Trophoblast cell (in vitro differentiated cells and primary cell): ENCODE measurements around the gene NR4A2.
"Not testable (repeated sequence)": the region's sequence is repeated elsewhere in the genome, so short reads cannot be mapped to it uniquely, and the experiment has no call there.

Experiments
- DNase-seq, 2 donors: peaks; one replicate each; pipeline ENCODE4 v3.0.0-alpha.2; 2016
- H2AFZ ChIP-seq: 2 replicates; pipeline ENCODE4 v1.6.1; 2013; ENCODE audit warnings: low read length, moderate library complexity, mild to moderate bottlenecking; ENCODE audit not compliant: insufficient read depth, poor library complexity
- H2AK5ac ChIP-seq: 2 replicates; pipeline ENCODE4 v1.6.1; 2013; ENCODE audit warnings: mild to moderate bottlenecking, low read length
- H2BK120ac ChIP-seq: 2 replicates; pipeline ENCODE4 v1.6.1; 2013; ENCODE audit warnings: low read length, mild to moderate bottlenecking, moderate library complexity; ENCODE audit not compliant: insufficient read depth, poor library complexity
- H2BK12ac ChIP-seq: 2 replicates; pipeline ENCODE4 v1.6.1; 2013; ENCODE audit warnings: mild to moderate bottlenecking, low read length, moderate library complexity
- H2BK5ac ChIP-seq: 2 replicates; pipeline ENCODE4 v1.6.1; 2013; ENCODE audit warnings: low read length, low read depth, moderate library complexity, mild to moderate bottlenecking; ENCODE audit not compliant: poor library complexity
- H3K14ac ChIP-seq: 2 replicates; pipeline ENCODE4 v1.6.1; 2013; ENCODE audit warnings: mild to moderate bottlenecking, low read length
- H3K18ac ChIP-seq: 2 replicates; pipeline ENCODE4 v1.6.1; 2013; ENCODE audit warnings: mild to moderate bottlenecking, low read length
- H3K23ac ChIP-seq: 2 replicates; pipeline ENCODE4 v1.6.1; 2013; ENCODE audit warnings: low read length
- H3K27ac ChIP-seq: 2 replicates; pipeline ENCODE4 v1.5.1; 2013; ENCODE audit warnings: low read depth, mild to moderate bottlenecking, inconsistent platforms, low read length, moderate library complexity
- H3K27me3 ChIP-seq: 2 replicates; pipeline ENCODE4 v1.6.1; 2013; ENCODE audit warnings: inconsistent platforms, mild to moderate bottlenecking, low read length, moderate library complexity; ENCODE audit not compliant: insufficient read depth
- H3K36me3 ChIP-seq, 2 experiments: 1 replicate in 1 of 2; 2 replicates in 1 of 2; pipeline ENCODE4 v1.6.1; 2013; ENCODE audit warnings: low read length in 2 of 2, mild to moderate bottlenecking in 2 of 2, moderate library complexity in 1 of 2; ENCODE audit not compliant: insufficient read depth in 2 of 2, control insufficient read depth in 1 of 2
- H3K4ac ChIP-seq: 2 replicates; pipeline ENCODE4 v1.6.1; 2013; ENCODE audit warnings: low read depth, mild to moderate bottlenecking, low read length, moderate library complexity
- H3K4me1 ChIP-seq, 2 experiments: 1 replicate in 1 of 2; 2 replicates in 1 of 2; pipeline ENCODE4 v1.6.1; 2013; ENCODE audit warnings: low read length in 2 of 2, mild to moderate bottlenecking in 2 of 2, moderate library complexity in 1 of 2; ENCODE audit not compliant: insufficient read depth in 2 of 2, control insufficient read depth in 1 of 2
- H3K4me2 ChIP-seq: 2 replicates; pipeline ENCODE4 v1.6.1; 2013; ENCODE audit warnings: inconsistent platforms, mild to moderate bottlenecking, low read length, moderate library complexity
- H3K4me3 ChIP-seq: 2 replicates; pipeline ENCODE4 v1.5.1; 2013; ENCODE audit warnings: mild to moderate bottlenecking, low read depth, low read length, inconsistent platforms
- H3K79me1 ChIP-seq: one replicate; pipeline ENCODE4 v1.6.1; 2013; ENCODE audit warnings: low read length
- H3K79me2 ChIP-seq: 2 replicates; pipeline ENCODE4 v1.6.1; 2013; ENCODE audit warnings: low read length, mild to moderate bottlenecking; ENCODE audit not compliant: control insufficient read depth, insufficient read depth, poor library complexity
- H3K9ac ChIP-seq: 2 replicates; pipeline ENCODE4 v1.6.1; 2013; ENCODE audit warnings: mild to moderate bottlenecking, low read length
- H3K9me3 ChIP-seq: 2 replicates; pipeline ENCODE4 v1.6.1; 2013; ENCODE audit warnings: low read depth, mild to moderate bottlenecking, control low read depth, inconsistent platforms, low read length; ENCODE audit not compliant: insufficient read depth
- H4K12ac ChIP-seq: 2 replicates; pipeline ENCODE4 v1.6.1; 2013; ENCODE audit warnings: low read depth, mild to moderate bottlenecking, low read length, moderate library complexity
- H4K8ac ChIP-seq: 2 replicates; pipeline ENCODE4 v1.6.1; 2013; ENCODE audit warnings: low read depth, mild to moderate bottlenecking, low read length, moderate library complexity
- H4K91ac ChIP-seq: one replicate; pipeline ENCODE4 v1.6.1; 2013; ENCODE audit warnings: low read depth, mild to moderate bottlenecking, low read length, moderate library complexity
- WGBS: extraction: QIAGEN DNeasy Blood & Tissue Kit; methylation state at CpG from one replicate; pipeline ENCODE4 v1.1.7; 2013; ENCODE audit warnings: missing lambda C conversion rate; ENCODE audit not compliant: insufficient read length, insufficient coverage; ENCODE audit errors: extremely low coverage; 5-methylcytosine and 5-hydroxymethylcytosine counted together

The NR4A2 gene

DNA sequence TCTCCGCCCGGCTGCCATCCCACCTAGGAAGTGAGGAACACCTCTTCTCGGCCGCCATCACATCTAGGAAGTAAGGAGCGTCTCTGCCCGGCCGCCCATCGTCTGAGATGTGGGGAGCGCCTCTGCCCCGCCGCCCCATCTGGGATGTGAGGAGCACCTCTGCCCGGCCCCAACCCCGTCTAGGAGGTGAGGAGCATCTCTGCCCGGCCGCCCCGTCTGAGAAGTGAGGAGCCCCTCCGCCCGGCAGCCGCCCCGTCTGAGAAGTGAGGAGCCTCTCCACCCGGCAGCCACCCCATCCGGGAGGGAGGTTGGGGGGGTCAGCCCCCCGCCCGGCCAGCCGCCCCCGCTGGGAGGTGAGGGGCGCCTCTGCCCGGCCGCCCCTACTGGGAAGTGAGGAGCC, 39.1 kb downstream of the NR4A2 start:
- not testable (repeated sequence) for H4K91ac ChIP-seq, H4K12ac ChIP-seq, H2BK5ac ChIP-seq, H3K4me1 ChIP-seq, H3K4me3 ChIP-seq, H3K9ac ChIP-seq, H2BK12ac ChIP-seq, H3K9me3 ChIP-seq, H3K27ac ChIP-seq, H3K79me2 ChIP-seq, H3K27me3 ChIP-seq, H3K18ac ChIP-seq, H3K79me1 ChIP-seq, H3K14ac ChIP-seq, H2AK5ac ChIP-seq, H3K4me2 ChIP-seq, H3K4ac ChIP-seq, DNase-seq, H4K8ac ChIP-seq, H3K36me3 ChIP-seq, H3K23ac ChIP-seq, H2BK120ac ChIP-seq, H2AFZ ChIP-seq
- WGBS: no CpG with 5 or more reads among the region's 29 CpGs

DNA sequence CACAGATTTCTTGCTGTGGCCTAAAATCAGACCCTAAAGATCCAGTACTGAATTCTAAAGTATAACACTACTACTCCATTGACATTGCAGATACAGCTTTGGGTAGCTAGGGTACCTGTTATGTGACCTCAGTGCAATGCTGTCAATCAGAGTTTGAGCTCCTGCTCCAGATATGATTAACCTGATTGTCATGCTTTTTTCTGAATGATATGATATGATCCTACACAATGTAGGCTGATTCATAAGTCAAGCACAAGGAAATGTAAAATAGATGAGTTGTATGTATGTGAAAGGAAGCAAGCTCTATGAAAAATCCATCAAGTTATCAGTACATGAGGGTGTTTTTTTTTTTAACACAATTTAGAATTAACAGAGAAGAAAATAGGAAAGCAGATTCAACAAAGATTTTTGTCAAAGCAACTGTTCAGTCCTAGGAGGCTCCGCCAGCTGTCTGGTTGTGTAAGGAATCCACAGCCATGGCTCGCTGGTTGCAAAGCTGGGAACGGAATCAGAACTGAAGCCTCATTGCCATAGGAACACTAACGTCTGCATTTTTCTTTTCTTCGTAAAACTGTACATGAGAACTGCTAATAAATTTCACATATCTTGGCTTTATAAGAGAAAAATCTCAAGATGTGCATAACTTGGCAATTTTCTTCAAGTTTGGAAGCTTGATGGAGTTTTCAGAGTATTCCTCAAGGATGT, 52.9 kb downstream of the NR4A2 start:
- Histone ChIP-seq H3K27ac (no peak overlapping the region), H3K4ac (no peak overlapping the region), H3K4me3 (no peak overlapping the region), H2BK12ac (no peak overlapping the region), H2BK120ac (no peak overlapping the region), H3K18ac (no peak overlapping the region), H3K9ac (no peak overlapping the region), H3K27me3 (no peaks in the 10 kb centered on the region), H3K79me1 (no peaks in the 10 kb centered on the region), H2AFZ (no peak overlapping the region), H2AK5ac (no peak overlapping the region), H4K8ac (no peak overlapping the region), H4K12ac (no peak overlapping the region), H3K9me3 (no peaks in the 10 kb centered on the region), H3K4me2 (no peak overlapping the region), H2BK5ac (no peak overlapping the region), H4K91ac (no peak overlapping the region), H3K4me1 (no peaks in the 10 kb centered on the region), H3K14ac (no peak overlapping the region), H3K36me3 (no peaks in the 10 kb centered on the region), H3K23ac (no peak overlapping the region), H3K79me2 (no peaks in the 10 kb centered on the region)
- no CpG with 5 or more reads among the region's 5 CpGs for whole genome bisulfite sequencing
- no peak for DNase-seq
